IMR-90 (cell line): ENCODE data around the gene EHBP1.

Source experiments
- CTCF ChIP-seq: conservative IDR thresholded peaks from 2 replicates; pipeline ENCODE4 v1.5.1; 2012; ENCODE audit warnings: mild to moderate bottlenecking, low read depth, low read length, improper control_type of control experiment
- RAD21 ChIP-seq: IDR thresholded peaks from 2 replicates; pipeline ENCODE4 v1.6.1; 2012; ENCODE audit warnings: low read length, improper control_type of control experiment

GRCh38 chr2:62688771-62689170 lies 16.7 kb upstream of the EHBP1 start:
- no peak for TF ChIP-seq RAD21
- TF ChIP-seq CTCF = no peak
